ENCODE measurements around the gene COL4A1. TPM values are rescaled to one million over a fixed set of nuclear protein-coding genes. Genes with fewer than 3 reads are reported as not detected.

COL4A1 gene
- polyA plus RNA-seq, 1 donor from 2014 or later: not detected

DNA sequence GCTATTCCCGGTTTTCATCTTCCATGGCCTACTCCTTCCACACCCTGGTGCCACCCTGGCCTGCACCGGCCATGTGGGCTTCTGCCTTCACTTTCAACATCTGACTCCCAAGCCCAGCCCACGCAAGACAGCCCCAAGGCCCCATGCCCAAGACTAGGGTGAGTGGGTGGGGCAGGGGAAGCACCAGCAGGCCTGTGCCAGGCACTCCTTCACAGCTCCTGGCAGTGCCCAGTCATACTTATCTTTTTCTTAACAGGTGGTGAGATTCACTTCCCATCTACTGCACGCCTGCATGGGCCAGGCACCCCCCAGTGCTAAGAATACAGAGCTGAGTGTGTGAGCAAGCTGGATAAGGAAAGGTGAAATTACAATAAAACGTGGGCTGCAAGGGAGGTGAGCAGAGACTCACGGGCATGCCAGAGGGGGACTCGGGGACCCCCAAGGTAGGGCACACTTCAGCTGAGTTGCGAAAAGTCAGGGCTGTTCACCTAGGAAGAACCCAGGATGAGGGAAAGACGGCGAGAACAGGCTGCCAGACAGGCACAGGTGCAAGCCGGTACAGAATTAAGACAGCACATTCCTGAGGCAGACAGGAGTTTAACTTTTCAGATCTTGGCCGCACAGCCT lies 55.7 kb downstream of the COL4A1 start:
- Mint-ChIP-seq H3K9me3 (peaks cover 0 to 2% (median 2%) of the 10 kb centered on the region in 3 donors), H3K27ac (no peak overlapping the region), H3K27me3 (no peaks in the 10 kb centered on the region), H3K4me1 (no peaks in the 10 kb centered on the region), H3K4me3 (no peak overlapping the region), H3K36me3 (no peaks in the 10 kb centered on the region)

- Mint-ChIP-seq H3K9me3 (peaks cover 0 to 2% (median 2%) of the 10 kb centered on the region in 3 donors), H3K27ac (no peak overlapping the region), H3K27me3 (no peaks in the 10 kb centered on the region), H3K36me3 (no peaks in the 10 kb centered on the region), H3K4me1 (no peaks in the 10 kb centered on the region), H3K4me3 (no peak overlapping the region)
These were observed 56.6 kb downstream of the COL4A1 start for GRCh38 chr13:110250258-110250891.

DNA sequence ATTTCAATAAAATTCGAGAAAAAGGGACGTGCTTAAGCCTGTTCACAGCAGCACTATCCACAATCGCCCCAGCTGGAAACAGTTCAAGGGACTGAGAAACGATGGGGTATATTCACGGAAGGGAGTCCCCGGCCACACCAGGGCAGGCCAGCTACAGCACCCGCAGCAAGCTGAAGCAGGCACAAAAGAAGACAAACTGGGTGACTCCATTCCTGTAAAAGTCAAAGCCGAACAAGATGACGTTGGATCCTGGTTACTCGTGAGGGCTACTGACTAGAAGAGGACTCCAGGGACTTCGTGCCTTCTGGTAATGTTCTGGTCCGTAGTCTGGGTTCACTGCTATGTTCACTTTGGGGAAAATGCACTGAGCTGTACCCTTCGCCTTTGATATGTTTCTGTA lies 57.6 kb downstream of the COL4A1 start:
- Mint-ChIP-seq H3K36me3 (no peaks in the 10 kb centered on the region), H3K27me3 (peaks cover 4% of the 10 kb centered on the region), H3K9me3 (no peaks in the 10 kb centered on the region), H3K27ac (peak overlapping the region in 1 of 3 donors; percentile 45), H3K4me1 (no peaks in the 10 kb centered on the region), H3K4me3 (no peak overlapping the region)

- H3K27ac Mint-ChIP-seq: peak overlapping the region in 1 of 3 donors; percentile 45
- no peaks in the 10 kb centered on the region for H3K4me1 Mint-ChIP-seq
- H3K36me3 Mint-ChIP-seq: no peaks in the 10 kb centered on the region
- no peak overlapping the region for H3K4me3 Mint-ChIP-seq
- H3K27me3 Mint-ChIP-seq: peaks cover 4% of the 10 kb centered on the region
- no peaks in the 10 kb centered on the region for H3K9me3 Mint-ChIP-seq
These were observed 58.4 kb downstream of the COL4A1 start for GRCh38 chr13:110248449-110249143.

DNA sequence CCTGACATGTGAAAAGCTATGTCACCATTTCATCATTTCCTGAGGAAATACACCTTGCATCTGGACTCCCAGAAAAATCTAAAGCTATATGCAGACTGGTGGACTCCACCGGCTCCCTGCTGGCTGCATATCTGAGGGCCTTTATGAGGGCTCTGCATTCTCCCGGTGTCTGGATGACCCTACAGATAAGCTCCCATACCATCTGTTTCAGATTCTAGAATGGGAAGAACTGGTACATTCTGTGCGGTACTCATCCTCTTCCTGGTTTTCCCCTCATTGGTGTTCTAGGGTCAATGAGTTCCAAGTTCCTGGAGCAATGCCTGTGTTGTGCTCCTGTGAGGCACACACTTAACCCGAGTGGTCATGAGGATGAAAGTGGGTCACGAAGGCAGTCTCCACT lies 60.4 kb downstream of the COL4A1 start:
- no peaks in the 10 kb centered on the region for H3K36me3 Mint-ChIP-seq
- peaks cover 7% of the 10 kb centered on the region for H3K27me3 Mint-ChIP-seq
- H3K4me3 Mint-ChIP-seq: no peak overlapping the region
- no peak overlapping the region for H3K27ac Mint-ChIP-seq
- H3K4me1 Mint-ChIP-seq: no peaks in the 10 kb centered on the region
- no peaks in the 10 kb centered on the region for H3K9me3 Mint-ChIP-seq

GRCh38 chr13:110245416-110245899 lies 61.5 kb downstream of the COL4A1 start:
- no peaks in the 10 kb centered on the region for H3K9me3 Mint-ChIP-seq
- H3K27ac Mint-ChIP-seq: no peak overlapping the region
- peaks cover 7% of the 10 kb centered on the region for H3K27me3 Mint-ChIP-seq
- no peak overlapping the region for H3K4me3 Mint-ChIP-seq
- H3K4me1 Mint-ChIP-seq: no peaks in the 10 kb centered on the region
- H3K36me3 Mint-ChIP-seq: no peaks in the 10 kb centered on the region

DNA sequence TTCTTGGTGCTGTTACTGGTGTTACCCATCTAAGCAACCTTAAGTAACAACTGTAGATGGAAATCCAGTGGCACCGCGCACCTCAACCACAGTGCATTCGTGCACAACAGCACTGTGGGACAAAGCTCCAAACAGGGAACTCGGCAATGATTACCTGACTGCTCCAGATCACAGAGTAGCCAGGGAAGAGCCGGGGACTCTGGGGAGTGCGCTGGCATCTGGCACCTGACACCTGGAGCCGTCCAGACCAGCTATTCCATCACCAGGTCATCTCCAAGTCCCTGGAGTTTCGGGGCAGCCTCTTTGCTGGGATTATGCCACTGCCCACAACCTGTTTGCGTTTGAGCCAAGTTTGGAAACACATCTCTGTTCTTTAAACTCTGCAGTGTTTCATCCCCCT lies 62.0 kb downstream of the COL4A1 start:
- Mint-ChIP-seq H3K36me3 (no peaks in the 10 kb centered on the region), H3K4me3 (no peak overlapping the region), H3K9me3 (no peaks in the 10 kb centered on the region), H3K4me1 (no peaks in the 10 kb centered on the region), H3K27me3 (peaks cover 7% of the 10 kb centered on the region), H3K27ac (no peak overlapping the region)

DNA sequence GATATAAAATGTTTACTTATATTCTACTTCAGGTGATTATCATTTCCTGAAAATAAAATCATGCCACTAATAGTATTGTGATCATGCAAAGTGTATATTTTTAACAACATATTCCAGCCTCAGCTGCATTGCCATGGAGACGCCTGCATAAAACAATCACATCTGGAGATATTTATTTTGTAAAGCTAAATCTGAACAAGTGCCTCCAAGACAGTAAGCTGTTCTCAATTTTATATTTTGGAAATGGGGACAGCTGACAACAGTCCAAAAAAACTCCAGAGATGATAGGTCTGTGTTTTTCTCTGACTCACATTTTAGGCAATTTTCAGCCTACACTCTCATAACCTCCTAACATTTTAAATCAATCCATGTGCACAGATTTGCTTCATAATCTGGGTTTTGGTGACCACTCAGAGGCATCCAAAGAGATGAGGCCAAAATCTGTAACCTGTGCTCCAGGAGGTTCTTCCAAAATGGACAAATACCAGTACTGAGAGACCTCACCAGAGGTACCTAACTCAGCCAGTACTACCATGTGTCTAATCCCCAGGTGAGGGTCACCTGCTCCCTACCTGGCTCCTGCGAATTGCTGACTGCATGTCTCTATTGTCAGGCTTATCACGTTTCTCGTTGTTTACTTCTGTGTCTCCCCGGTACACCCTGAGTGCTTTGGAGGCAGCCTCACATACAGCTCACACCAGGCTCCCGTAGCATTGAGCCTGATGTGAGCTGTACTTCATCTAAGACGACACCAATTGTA lies 62.7 kb downstream of the COL4A1 start:
- no peaks in the 10 kb centered on the region for H3K9me3 Mint-ChIP-seq
- no peak overlapping the region for H3K4me3 Mint-ChIP-seq
- H3K36me3 Mint-ChIP-seq: no peaks in the 10 kb centered on the region
- H3K4me1 Mint-ChIP-seq: no peaks in the 10 kb centered on the region
- H3K27ac Mint-ChIP-seq: no peak overlapping the region
- H3K27me3 Mint-ChIP-seq: peaks cover 7% of the 10 kb centered on the region

DNA sequence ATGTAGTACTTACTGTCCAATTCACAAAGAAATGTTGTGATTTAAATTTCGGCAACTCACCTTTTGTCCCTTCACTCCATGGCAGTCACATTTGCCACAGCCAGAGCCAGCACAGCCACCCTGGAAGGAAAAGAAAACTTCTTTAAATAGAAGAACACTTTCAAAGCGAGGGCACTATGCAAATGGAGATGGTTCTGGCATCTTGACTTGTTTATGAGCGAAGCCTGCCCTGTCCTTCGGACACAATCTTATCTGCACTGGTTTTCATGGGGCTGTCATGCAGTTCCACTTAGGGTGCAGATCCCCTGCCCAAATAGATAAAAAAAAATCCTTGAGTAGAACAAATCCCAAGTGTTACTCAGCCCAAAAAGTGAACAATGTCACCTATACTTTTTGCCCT lies 64.3 kb downstream of the COL4A1 start:
- Mint-ChIP-seq H3K4me1 (no peaks in the 10 kb centered on the region), H3K4me3 (no peak overlapping the region), H3K9me3 (no peaks in the 10 kb centered on the region), H3K27ac (no peak overlapping the region), H3K27me3 (peaks cover 7% of the 10 kb centered on the region), H3K36me3 (no peaks in the 10 kb centered on the region)

- H3K4me3 Mint-ChIP-seq: no peak overlapping the region
- no peaks in the 10 kb centered on the region for H3K9me3 Mint-ChIP-seq
- no peak overlapping the region for H3K27ac Mint-ChIP-seq
- H3K4me1 Mint-ChIP-seq: no peaks in the 10 kb centered on the region
- peaks cover 14% of the 10 kb centered on the region for H3K27me3 Mint-ChIP-seq
- H3K36me3 Mint-ChIP-seq: no peaks in the 10 kb centered on the region
These were observed 66.0 kb downstream of the COL4A1 start for GRCh38 chr13:110240943-110241342.

DNA sequence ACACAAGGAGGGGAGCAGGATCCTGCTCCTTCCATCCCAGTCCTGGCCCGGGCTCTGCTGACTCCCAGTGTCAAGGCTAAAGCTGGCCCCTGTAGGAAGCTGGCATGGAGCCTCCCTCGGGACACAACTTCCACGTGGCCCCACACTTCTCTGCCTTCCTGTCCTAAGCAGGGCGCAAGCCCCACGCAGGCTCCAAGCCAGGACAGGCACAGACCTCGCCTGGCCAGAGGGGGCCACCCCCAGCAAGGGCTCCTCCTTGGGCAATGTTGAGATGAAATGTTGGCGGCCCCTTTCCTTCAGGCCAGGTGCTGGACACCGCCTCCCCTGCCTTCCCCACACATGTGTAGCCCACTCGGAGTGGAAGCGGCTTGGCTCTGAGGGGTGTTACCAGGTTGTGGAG lies 66.6 kb downstream of the COL4A1 start:
- H3K9me3 Mint-ChIP-seq: no peaks in the 10 kb centered on the region
- H3K4me3 Mint-ChIP-seq: no peak overlapping the region
- peaks cover 14% of the 10 kb centered on the region for H3K27me3 Mint-ChIP-seq
- H3K27ac Mint-ChIP-seq: no peak overlapping the region
- no peaks in the 10 kb centered on the region for H3K4me1 Mint-ChIP-seq
- H3K36me3 Mint-ChIP-seq: no peaks in the 10 kb centered on the region

GRCh38 chr13:110239280-110240125 lies 67.5 kb downstream of the COL4A1 start:
- Mint-ChIP-seq H3K4me1 (no peaks in the 10 kb centered on the region), H3K27me3 (peaks cover 12% of the 10 kb centered on the region), H3K4me3 (no peak overlapping the region), H3K9me3 (no peaks in the 10 kb centered on the region), H3K27ac (no peak overlapping the region), H3K36me3 (no peaks in the 10 kb centered on the region)

DNA sequence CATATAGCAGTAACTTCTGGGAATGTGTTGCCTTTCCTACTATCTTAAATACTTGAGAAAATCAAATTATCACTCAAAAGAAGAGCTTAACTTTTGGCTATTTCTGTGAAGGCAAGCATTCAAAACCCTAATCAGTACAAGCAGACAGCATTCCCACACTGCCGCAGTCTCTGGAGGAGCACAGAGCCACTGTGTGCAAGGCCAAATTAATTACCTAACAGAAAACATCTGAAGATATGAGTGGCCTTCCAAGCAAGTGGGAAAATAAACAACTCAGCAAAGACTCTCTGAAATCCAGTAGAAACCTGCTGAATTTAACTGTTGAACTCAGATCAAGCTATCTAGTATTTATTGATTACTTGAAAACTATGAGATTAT lies 68.2 kb downstream of the COL4A1 start:
- Mint-ChIP-seq H3K9me3 (no peaks in the 10 kb centered on the region), H3K27ac (no peak overlapping the region), H3K36me3 (no peaks in the 10 kb centered on the region), H3K4me3 (no peak overlapping the region), H3K4me1 (no peaks in the 10 kb centered on the region), H3K27me3 (peaks cover 13% of the 10 kb centered on the region)
